Uterus (tissue), 4 donors: Measurements from ENCODE around the gene GBX1. TPM values are rescaled to one million over a fixed set of nuclear protein-coding genes. Genes with fewer than 3 reads are reported as not detected.
A peak's percentile ranks its signal among the peaks of the same experiment; 100 is the strongest.

Experiments used
- DNase-seq, 2 donors: peaks; one replicate each; pipeline ENCODE4 v3.0.0-alpha.2; 2019 to 2020
- H3K27ac ChIP-seq, 2 donors: fragments of 200-600 bp; sonication (generic); 1 replicate in 1 of 2; 2 replicates in 1 of 2; pipeline ENCODE4 v1.5.1; 2016 to 2018
- H3K27me3 ChIP-seq, 2 donors: fragments of 200-600 bp; sonication (generic); one replicate each; pipeline ENCODE4 v1.5.1; 2018 to 2019; ENCODE audit warnings: control low read depth in 1 of 2
- H3K36me3 ChIP-seq, 2 donors: fragments of 200-600 bp; sonication (generic); one replicate each; pipeline ENCODE4 v1.5.1; 2019; ENCODE audit warnings: control low read depth in 1 of 2
- H3K4me1 ChIP-seq, 2 donors: fragments of 200-600 bp; sonication (generic); one replicate each; pipeline ENCODE4 v1.5.1; 2018 to 2019; ENCODE audit warnings: control low read depth in 1 of 2
- H3K4me3 ChIP-seq, 2 donors: fragments of 200-600 bp; sonication (generic); 1 replicate in 1 of 2; 2 replicates in 1 of 2; pipeline ENCODE4 v1.5.1; 2018 to 2019; ENCODE audit warnings: mild to moderate bottlenecking in 1 of 2
- H3K9me3 ChIP-seq, 2 donors: fragments of 200-600 bp; sonication (generic); one replicate each; pipeline ENCODE4 v1.5.1; 2019; ENCODE audit warnings: control low read depth in 1 of 2
- POLR2A ChIP-seq, 2 donors: fragments of 450-650 bp; IDR thresholded peaks; one replicate each; pipeline ENCODE4 v1.6.1; 2016; ENCODE audit warnings: antibody characterized with exemption in 2 of 2, mild to moderate bottlenecking in 1 of 2, moderate library complexity in 1 of 2
- intact Hi-C: fragments of 100-400 bp; cut with DNase I; formaldehyde crosslinking; loops from one replicate; pipeline ENCODE4 v1.15.1; 2023; ENCODE audit warnings: low total_unique reads
- total RNA-seq, 4 donors: library from RNA; depleted of rRNA in 3 of 4; stranded (reverse); fragments of >200 nt in 3 of 4; gene quantifications; one replicate each; pipeline versions ENCODE4 v1.1.0 to v1.2.4, GENCODE V29; 2014 to 2023
- TF ChIP-seq, protein P1 (sequence below), 4 experiments: fragments of 200-600 bp in 2 of 4; fragments of 450-650 bp in 2 of 4; sonication (generic) in 2 of 4; IDR thresholded peaks; one replicate each; pipeline ENCODE4 v1.5.1; 2016 to 2019; ENCODE audit warnings: antibody characterized with exemption in 4 of 4, mild to moderate bottlenecking in 2 of 4, moderate library complexity in 1 of 4
- donor health status: DM: yes; HTN: yes; CAD: no.

GBX1 gene
- total RNA-seq, 4 donors from 2014 or later, result 0.41 TPM; not detected in 3

DNA sequence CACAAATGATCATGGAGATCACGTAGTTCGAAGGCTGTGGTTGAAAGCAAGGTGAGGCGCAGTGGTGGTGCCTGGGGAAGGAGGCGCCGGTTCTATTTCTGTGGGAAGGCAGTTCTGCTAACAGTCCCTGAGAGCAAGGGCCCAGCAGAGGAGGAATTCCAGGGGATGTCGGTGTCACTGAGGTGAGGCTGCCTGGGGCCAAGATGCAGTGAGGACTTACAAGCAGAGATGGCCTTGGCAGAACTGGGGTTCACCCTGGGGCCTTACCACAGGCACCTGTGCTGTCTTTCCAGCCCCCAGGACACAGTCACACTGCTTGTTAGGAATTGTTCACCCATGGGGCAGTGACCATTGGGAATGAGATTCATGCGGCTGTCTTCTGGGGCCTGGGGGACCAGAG, 26.7 kb downstream of the GBX1 start:
- no peak for TF ChIP-seq POLR2A (IDR thresholded peaks at IDR 0.05)
- TF ChIP-seq, protein P1, sequence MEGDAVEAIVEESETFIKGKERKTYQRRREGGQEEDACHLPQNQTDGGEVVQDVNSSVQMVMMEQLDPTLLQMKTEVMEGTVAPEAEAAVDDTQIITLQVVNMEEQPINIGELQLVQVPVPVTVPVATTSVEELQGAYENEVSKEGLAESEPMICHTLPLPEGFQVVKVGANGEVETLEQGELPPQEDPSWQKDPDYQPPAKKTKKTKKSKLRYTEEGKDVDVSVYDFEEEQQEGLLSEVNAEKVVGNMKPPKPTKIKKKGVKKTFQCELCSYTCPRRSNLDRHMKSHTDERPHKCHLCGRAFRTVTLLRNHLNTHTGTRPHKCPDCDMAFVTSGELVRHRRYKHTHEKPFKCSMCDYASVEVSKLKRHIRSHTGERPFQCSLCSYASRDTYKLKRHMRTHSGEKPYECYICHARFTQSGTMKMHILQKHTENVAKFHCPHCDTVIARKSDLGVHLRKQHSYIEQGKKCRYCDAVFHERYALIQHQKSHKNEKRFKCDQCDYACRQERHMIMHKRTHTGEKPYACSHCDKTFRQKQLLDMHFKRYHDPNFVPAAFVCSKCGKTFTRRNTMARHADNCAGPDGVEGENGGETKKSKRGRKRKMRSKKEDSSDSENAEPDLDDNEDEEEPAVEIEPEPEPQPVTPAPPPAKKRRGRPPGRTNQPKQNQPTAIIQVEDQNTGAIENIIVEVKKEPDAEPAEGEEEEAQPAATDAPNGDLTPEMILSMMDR (IDR thresholded peaks at IDR 0.05), result no peak
- DNase-seq, result peak in 1 of 2 donors; percentile 9
- H3K4me3 ChIP-seq, result no peak overlapping the region
- H3K4me1 ChIP-seq, result no peaks in the 10 kb centered on the region
- intact Hi-C loops, result loop anchor here (10.0 kb wide), 1 partner anchor 54 kb away; no protein-coding TSS in a partner anchor
- H3K9me3 ChIP-seq, result no peaks in the 10 kb centered on the region
- no peaks in the 10 kb centered on the region for H3K27me3 ChIP-seq
- H3K27ac ChIP-seq, result no peak overlapping the region
- no peaks in the 10 kb centered on the region for H3K36me3 ChIP-seq

DNA sequence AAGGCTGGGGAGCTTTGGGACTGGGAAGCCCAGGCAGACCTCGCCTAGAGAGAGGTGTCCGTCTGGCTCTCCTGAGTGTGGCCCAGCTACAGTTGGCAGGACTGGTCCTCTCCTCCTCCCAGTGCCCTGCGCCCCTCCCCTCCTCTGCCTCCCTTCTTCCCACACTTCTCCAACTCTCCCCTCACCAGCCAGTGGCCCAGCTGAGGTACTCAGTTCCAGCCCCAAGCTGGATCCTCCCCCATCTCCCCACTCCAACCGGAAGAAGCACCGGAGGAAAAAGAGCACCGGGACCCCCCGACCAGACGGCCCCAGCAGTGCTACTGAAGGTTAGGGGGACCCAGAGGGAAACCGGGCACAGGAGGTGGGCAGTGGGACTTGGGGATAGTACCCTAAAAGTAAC, 27.7 kb downstream of the GBX1 start:
- intact Hi-C loops, result loop anchor here (10.0 kb wide), 2 partner anchors 55 to 165 kb away; no protein-coding TSS in a partner anchor
- no peaks in the 10 kb centered on the region for H3K36me3 ChIP-seq
- no peak for TF ChIP-seq POLR2A (IDR thresholded peaks at IDR 0.05)
- TF ChIP-seq, protein P1 (IDR thresholded peaks at IDR 0.05), result no peak

DNA sequence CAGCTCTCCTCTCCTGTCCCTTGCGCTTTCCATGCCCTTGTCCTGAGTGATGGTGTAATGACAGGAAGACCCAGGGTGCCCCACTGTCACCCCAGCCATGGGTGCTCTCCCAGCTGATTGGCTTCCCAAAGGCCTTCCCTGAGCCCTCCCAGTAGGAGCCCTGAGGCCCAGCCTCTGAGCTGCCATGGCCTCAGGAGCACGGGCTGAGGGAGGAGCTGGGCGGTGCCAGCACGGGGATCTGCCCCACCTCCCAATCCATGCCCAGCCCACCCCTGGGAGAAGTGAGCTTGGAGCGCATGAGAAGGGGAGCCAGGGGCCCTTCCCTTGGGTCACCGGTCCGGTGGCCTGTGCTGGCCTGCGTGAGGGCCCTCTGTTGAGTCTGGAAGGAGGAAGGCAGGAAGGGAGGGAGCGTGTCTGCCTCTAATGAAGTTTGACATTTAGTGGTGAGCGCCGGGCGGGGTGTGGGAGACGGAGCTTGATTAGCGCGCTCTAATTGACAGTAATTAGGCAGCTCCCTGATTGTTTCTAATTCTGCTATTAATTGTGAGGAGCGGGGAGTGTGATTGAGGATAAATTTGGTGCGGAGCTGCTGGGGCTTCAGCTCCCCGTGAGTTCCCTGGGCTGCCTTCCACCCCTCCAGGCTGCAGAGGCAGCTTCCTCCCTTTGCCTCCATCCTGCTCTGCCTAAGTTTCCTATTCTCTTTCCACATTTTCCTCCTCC, 28.3 kb downstream of the GBX1 start:
- DNase-seq, result peak in 1 of 2 donors; percentile 9
- Histone ChIP-seq H3K36me3 (no peaks in the 10 kb centered on the region), H3K9me3 (no peaks in the 10 kb centered on the region), H3K4me3 (no peak overlapping the region), H3K4me1 (no peaks in the 10 kb centered on the region), H3K27ac (no peak overlapping the region), H3K27me3 (no peaks in the 10 kb centered on the region)
- intact Hi-C loops, result loop anchor here (10.0 kb wide), 1 partner anchor 166 kb away; no protein-coding TSS in a partner anchor
- TF ChIP-seq, protein P1 (IDR thresholded peaks at IDR 0.05), result no peak
- no peak for TF ChIP-seq POLR2A (IDR thresholded peaks at IDR 0.05)

More for the DNA sequence above, 27.7 kb downstream of the GBX1 start:
- Histone ChIP-seq H3K4me3 (no peak overlapping the region), H3K9me3 (no peaks in the 10 kb centered on the region), H3K27ac (no peak overlapping the region), H3K27me3 (no peaks in the 10 kb centered on the region), H3K4me1 (no peaks in the 10 kb centered on the region)
- peak in 1 of 2 donors; percentile 11 for DNase-seq

DNA sequence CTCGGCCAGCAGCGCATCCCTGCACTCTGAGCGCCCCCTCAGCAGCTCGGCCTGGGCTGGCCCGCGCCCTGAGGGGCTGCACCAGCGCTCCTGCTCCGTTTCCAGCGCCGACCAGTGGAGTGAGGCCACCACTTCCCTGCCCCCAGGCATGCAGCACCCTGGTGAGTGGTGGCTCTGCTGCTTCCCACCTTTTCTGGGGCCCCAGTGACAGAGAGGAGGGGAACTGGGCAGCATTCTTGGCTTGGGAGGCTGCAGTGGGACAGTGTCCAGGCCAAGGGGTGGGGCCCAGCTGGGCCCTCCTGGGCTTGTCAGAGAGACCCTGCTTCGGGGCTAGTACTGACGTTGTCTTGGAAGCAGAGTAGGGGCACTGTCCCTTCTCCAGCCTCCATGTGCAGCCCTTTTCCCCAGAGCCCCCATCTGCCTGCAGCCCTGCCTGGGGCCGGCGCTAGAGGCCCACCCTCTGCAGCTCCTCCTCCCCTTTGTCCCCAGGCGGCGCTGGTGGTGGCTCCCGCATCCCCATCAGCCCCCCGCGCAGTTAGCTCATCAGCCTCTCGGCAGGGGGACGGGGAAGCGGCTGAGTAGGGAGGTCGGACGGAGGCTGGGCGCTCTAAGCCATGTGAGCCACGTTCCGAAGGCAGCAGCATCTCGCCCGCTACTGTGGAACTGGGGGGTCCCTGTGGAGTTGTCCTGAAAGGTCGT, 29.2 kb downstream of the GBX1 start:
- intact Hi-C loops, result loop anchor here (10.0 kb wide), 1 partner anchor 166 kb away; no protein-coding TSS in a partner anchor
- no peaks in the 10 kb centered on the region for H3K4me1 ChIP-seq
- no peaks in the 10 kb centered on the region for H3K27me3 ChIP-seq
- H3K27ac ChIP-seq, result no peak overlapping the region
- H3K4me3 ChIP-seq, result no peak overlapping the region
- TF ChIP-seq POLR2A (IDR thresholded peaks at IDR 0.05), result no peak
- TF ChIP-seq, protein P1 (IDR thresholded peaks at IDR 0.05), result no peak
- H3K36me3 ChIP-seq, result no peaks in the 10 kb centered on the region
- DNase-seq, result peak; percentile 11 to 12
- H3K9me3 ChIP-seq, result no peaks in the 10 kb centered on the region

DNA sequence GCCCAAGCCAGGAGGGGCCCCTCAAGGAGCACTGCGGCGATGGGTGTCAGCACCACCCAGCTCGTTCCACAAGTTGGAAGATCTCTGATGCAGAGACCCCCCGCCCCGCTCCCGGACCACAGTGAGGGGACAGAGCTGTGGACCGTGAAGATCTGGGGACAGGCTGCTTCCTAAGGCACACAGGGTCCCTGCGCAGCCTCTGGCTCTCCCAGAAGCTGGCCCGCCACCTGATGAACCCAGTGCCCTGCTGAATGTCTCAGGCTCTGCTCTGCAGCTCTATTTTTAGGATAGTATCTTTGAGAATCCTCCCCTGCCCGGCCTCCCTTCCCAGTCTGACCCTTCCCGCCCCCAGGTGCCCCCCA, 29.7 kb downstream of the GBX1 start:
- no peaks in the 10 kb centered on the region for H3K36me3 ChIP-seq

More for the DNA sequence above, 29.7 kb downstream of the GBX1 start:
- Histone ChIP-seq H3K4me3 (no peak overlapping the region), H3K4me1 (no peaks in the 10 kb centered on the region), H3K27me3 (no peaks in the 10 kb centered on the region), H3K27ac (no peak overlapping the region), H3K9me3 (no peaks in the 10 kb centered on the region)
- no peak for DNase-seq
- no peak for TF ChIP-seq POLR2A (IDR thresholded peaks at IDR 0.05)
- TF ChIP-seq, protein P1 (IDR thresholded peaks at IDR 0.05), result no peak
- intact Hi-C loops, result loop anchor here (10.0 kb wide), 1 partner anchor 167 kb away; no protein-coding TSS in a partner anchor
